HG03103 (cell line): ENCODE results near the gene NANOS1.

Experiments used
- ATAC-seq: cut with Tn5 transposase; IDR thresholded peaks from one replicate; pipeline ENCODE4 v1.9.1; 2021; ENCODE audit warnings: low read depth; ENCODE audit not compliant: unreplicated experiment

Gene NANOS1

GRCh38 chr10:119029613-119030420 is at the start of gene NANOS1:
TSS of gene NANOS1 (plus strand) at chr10:119029714. CDS start at chr10:119029802, 88 bp downstream.
- peak; percentile 15 for ATAC-seq

GRCh38 chr10:118980135-118980865 is 49.2 kb upstream of the NANOS1 start:
- ATAC-seq, result no peak

- no peak for ATAC-seq
These were observed 48.6 kb upstream of the NANOS1 start for GRCh38 chr10:118980870-118981269.

GRCh38 chr10:118981946-118982345 is 47.6 kb upstream of the NANOS1 start:
- ATAC-seq, result no peak

GRCh38 chr10:118982366-118982765 is 47.1 kb upstream of the NANOS1 start:
- ATAC-seq, result no peak

GRCh38 chr10:118983263-118983662 is 46.3 kb upstream of the NANOS1 start:
- no peak for ATAC-seq

- no peak for ATAC-seq
These were observed 43.9 kb upstream of the NANOS1 start for GRCh38 chr10:118985576-118985975.

GRCh38 chr10:118986815-118987790 is 42.4 kb upstream of the NANOS1 start:
- ATAC-seq, result peak; percentile 82

GRCh38 chr10:118990326-118990725 is 39.2 kb upstream of the NANOS1 start:
- no peak for ATAC-seq

- no peak for ATAC-seq
These were observed 37.0 kb upstream of the NANOS1 start for GRCh38 chr10:118992496-118992895.

- no peak for ATAC-seq
These were observed 36.3 kb upstream of the NANOS1 start for GRCh38 chr10:118993214-118993613.

- ATAC-seq, result no peak
These were observed 35.2 kb upstream of the NANOS1 start for GRCh38 chr10:118994321-118994720.

GRCh38 chr10:118995739-118996138 is 33.8 kb upstream of the NANOS1 start:
- no peak for ATAC-seq

GRCh38 chr10:118997379-118997778 is 32.1 kb upstream of the NANOS1 start:
- ATAC-seq, result no peak

GRCh38 chr10:118998183-118998582 is 31.3 kb upstream of the NANOS1 start:
- no peak for ATAC-seq

GRCh38 chr10:119001717-119002500 is 27.6 kb upstream of the NANOS1 start:
- no peak for ATAC-seq

GRCh38 chr10:119003572-119004289 is 25.8 kb upstream of the NANOS1 start:
- no peak for ATAC-seq

GRCh38 chr10:119005362-119006043 is 24.0 kb upstream of the NANOS1 start:
- ATAC-seq, result no peak
